ENCODE measurements around the gene TLL2. TPM values are rescaled to one million over a fixed set of nuclear protein-coding genes. Genes with fewer than 3 reads are reported as not detected.

The TLL2 gene
- polyA plus RNA-seq, 2 of the 4 experiments (the other 2 are of a cell fraction) = 0.08 to 0.13 TPM

DNA sequence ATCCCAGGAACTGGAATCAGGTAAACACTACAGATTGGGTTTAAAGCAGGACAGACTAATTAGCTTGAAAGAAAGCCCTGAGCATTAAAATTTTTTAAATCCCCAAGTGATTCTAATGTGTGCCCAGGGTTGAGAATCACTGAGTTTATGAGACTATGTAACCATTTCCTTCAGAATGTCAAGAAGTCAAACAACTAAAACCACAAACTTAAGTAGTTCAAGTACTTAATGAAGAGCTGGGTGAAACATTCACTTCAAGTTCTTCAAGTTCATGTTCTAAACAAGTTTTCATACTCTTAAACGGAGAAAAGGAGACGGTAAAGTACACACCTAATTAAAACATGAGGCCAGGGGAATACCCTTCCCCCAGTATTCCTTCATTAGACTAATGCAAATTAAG is 28.2 kb upstream of the TLL2 start:
- FAIRE-seq (no peak), DNase-seq (ENCODE audit: low read depth in 1 of 2, low spot score in 1 of 2) (no peak), ATAC-seq (no peak)
- no peak for TF ChIP-seq JUN (IDR thresholded peaks at IDR 0.05)
- ChIA-PET CTCF (interaction anchor here (1.8 kb wide), 1 partner anchor 29 kb away, joined by 6 read pairs; the partner anchor contains the start of gene TLL2), POLR2A (no interaction called here)
- Histone ChIP-seq H3K9me3 (no peaks in the 10 kb centered on the region), H3K27ac (no peak overlapping the region), H3K4me1 (no peaks in the 10 kb centered on the region), H3K4me2 (no peak overlapping the region), H3K4me3 (no peak overlapping the region)
- 95% methylated on average over 2 of the region's 2 CpGs for WGBS (ENCODE audit: missing lambda C conversion rate)

DNA sequence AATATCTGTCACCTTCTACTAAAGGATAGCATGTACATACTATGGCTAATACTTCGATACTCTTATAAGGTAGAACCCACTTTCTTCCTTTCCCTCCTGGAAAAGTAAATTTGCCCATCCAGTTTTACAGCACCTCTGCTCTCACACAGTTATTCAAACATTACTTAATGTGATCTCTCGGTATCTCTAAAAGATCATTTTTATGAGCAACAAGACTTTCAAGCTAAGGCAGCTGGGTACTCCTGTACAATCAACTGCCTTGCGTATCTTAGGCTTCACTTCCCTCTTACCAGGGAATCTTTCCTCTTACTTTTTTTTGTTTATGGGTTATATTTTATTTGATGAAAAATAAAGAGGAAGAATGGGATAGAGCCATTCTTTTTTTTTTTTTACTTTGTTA is 26.5 kb upstream of the TLL2 start:
- no peaks in the 10 kb centered on the region for H3K9me3 ChIP-seq
- no peak overlapping the region for H3K4me2 ChIP-seq
- 93% methylated on average over 3 of the region's 3 CpGs for WGBS (ENCODE audit: missing lambda C conversion rate)
- H3K4me3 ChIP-seq = no peak overlapping the region
- no peaks in the 10 kb centered on the region for H3K4me1 ChIP-seq
- ChIA-PET CTCF (interaction anchor here (0.7 kb wide), 1 partner anchor 16 kb away, joined by 4 read pairs; no protein-coding TSS in a partner anchor), POLR2A (no interaction called here)
- DNase-seq (ENCODE audit: low read depth in 1 of 2, low spot score in 1 of 2) (no peak), ATAC-seq (no peak), FAIRE-seq (no peak)
- TF ChIP-seq FOXS1 (CRISPR knock-in tag; IDR thresholded peaks at IDR 0.05) (no peak), EHMT2 (IDR thresholded peaks at IDR 0.05; ENCODE audit: low read depth) (no peak), HEYL (CRISPR knock-in tag; IDR thresholded peaks at IDR 0.05) (no peak), CBX8 (IDR thresholded peaks at IDR 0.05) (no peak), POLR2AphosphoS2 (conservative IDR thresholded peaks at IDR 0.05; ENCODE audit: low read length) (no peak), TP53 (CRISPR knock-in tag; IDR thresholded peaks at IDR 0.05) (no peak), KDM5A (IDR thresholded peaks at IDR 0.05) (no peak), GATA3 (IDR thresholded peaks at IDR 0.05; ENCODE audit: borderline replicate concordance) (no peak), JUNB (IDR thresholded peaks at IDR 0.05) (no peak), BHLHE40 (IDR thresholded peaks at IDR 0.05; ENCODE audit: low read depth, low read length) (no peak), HOXA7 (CRISPR knock-in tag; IDR thresholded peaks at IDR 0.05) (no peak), RNF2 (IDR thresholded peaks at IDR 0.05; ENCODE audit: borderline replicate concordance, low read depth) (no peak), SREBF2 (IDR thresholded peaks at IDR 0.05) (no peak), NR3C1 (IDR thresholded peaks at IDR 0.05) (no peak), ESRRA (IDR thresholded peaks at IDR 0.05; ENCODE audit: borderline replicate concordance, low read length) (no peak), MYC (IDR thresholded peaks at IDR 0.05; ENCODE audit: borderline replicate concordance, low read length) (no peak)
- TF ChIP-seq, protein P1, sequence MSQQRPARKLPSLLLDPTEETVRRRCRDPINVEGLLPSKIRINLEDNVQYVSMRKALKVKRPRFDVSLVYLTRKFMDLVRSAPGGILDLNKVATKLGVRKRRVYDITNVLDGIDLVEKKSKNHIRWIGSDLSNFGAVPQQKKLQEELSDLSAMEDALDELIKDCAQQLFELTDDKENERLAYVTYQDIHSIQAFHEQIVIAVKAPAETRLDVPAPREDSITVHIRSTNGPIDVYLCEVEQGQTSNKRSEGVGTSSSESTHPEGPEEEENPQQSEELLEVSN (IDR thresholded peaks at IDR 0.05; ENCODE audit: borderline replicate concordance, low read depth) = no peak
- TF ChIP-seq, protein P2, sequence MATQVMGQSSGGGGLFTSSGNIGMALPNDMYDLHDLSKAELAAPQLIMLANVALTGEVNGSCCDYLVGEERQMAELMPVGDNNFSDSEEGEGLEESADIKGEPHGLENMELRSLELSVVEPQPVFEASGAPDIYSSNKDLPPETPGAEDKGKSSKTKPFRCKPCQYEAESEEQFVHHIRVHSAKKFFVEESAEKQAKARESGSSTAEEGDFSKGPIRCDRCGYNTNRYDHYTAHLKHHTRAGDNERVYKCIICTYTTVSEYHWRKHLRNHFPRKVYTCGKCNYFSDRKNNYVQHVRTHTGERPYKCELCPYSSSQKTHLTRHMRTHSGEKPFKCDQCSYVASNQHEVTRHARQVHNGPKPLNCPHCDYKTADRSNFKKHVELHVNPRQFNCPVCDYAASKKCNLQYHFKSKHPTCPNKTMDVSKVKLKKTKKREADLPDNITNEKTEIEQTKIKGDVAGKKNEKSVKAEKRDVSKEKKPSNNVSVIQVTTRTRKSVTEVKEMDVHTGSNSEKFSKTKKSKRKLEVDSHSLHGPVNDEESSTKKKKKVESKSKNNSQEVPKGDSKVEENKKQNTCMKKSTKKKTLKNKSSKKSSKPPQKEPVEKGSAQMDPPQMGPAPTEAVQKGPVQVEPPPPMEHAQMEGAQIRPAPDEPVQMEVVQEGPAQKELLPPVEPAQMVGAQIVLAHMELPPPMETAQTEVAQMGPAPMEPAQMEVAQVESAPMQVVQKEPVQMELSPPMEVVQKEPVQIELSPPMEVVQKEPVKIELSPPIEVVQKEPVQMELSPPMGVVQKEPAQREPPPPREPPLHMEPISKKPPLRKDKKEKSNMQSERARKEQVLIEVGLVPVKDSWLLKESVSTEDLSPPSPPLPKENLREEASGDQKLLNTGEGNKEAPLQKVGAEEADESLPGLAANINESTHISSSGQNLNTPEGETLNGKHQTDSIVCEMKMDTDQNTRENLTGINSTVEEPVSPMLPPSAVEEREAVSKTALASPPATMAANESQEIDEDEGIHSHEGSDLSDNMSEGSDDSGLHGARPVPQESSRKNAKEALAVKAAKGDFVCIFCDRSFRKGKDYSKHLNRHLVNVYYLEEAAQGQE (IDR thresholded peaks at IDR 0.05) = no peak
- TF ChIP-seq, protein P3, sequence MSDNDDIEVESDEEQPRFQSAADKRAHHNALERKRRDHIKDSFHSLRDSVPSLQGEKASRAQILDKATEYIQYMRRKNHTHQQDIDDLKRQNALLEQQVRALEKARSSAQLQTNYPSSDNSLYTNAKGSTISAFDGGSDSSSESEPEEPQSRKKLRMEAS (IDR thresholded peaks at IDR 0.05) = no peak
- TF ChIP-seq, protein P4, sequence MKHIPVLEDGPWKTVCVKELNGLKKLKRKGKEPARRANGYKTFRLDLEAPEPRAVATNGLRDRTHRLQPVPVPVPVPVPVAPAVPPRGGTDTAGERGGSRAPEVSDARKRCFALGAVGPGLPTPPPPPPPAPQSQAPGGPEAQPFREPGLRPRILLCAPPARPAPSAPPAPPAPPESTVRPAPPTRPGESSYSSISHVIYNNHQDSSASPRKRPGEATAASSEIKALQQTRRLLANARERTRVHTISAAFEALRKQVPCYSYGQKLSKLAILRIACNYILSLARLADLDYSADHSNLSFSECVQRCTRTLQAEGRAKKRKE (CRISPR knock-in tag; IDR thresholded peaks at IDR 0.05; ENCODE audit: low read depth) = no peak
- no peak overlapping the region for H3K27ac ChIP-seq
